Breast epithelium (tissue), 4 donors: Measurements from ENCODE around the gene AGAP1. TPM values are rescaled to one million over a fixed set of nuclear protein-coding genes. Genes with fewer than 3 reads are reported as not detected.
A peak's percentile ranks its signal among the peaks of the same experiment; 100 is the strongest.

ENCODE experiments used
- DNase-seq, 2 donors: peaks; one replicate each; pipeline ENCODE4 v3.0.0-alpha.2; 2019; ENCODE audit warnings: low spot score in 2 of 2
- H3K27ac ChIP-seq, 2 donors: fragments of 200-600 bp; sonication (generic) in 1 of 2; one replicate each; pipeline ENCODE4 v1.5.1; 2016 to 2019; ENCODE audit warnings: mild to moderate bottlenecking in 1 of 2
- H3K27me3 ChIP-seq, 2 donors: fragments of 200-600 bp; sonication (generic) in 1 of 2; one replicate each; pipeline versions ENCODE4 v1.5.1 to v1.6.0; 2017 to 2019; ENCODE audit warnings: control low read depth in 1 of 2, mild to moderate bottlenecking in 1 of 2
- H3K36me3 ChIP-seq: fragments of 200-600 bp; one replicate; pipeline ENCODE4 v1.5.1; 2019
- H3K4me1 ChIP-seq, 2 donors: fragments of 200-600 bp; sonication (generic); one replicate each; pipeline ENCODE4 v1.5.1; 2016 to 2019; ENCODE audit warnings: control low read depth in 1 of 2
- H3K4me3 ChIP-seq, 3 donors: fragments of 200-600 bp; sonication (generic); 1 replicate in 2 of 3; 2 replicates in 1 of 3; pipeline ENCODE4 v1.5.1; 2016 to 2019; ENCODE audit warnings: mild to moderate bottlenecking in 3 of 3, moderate library complexity in 2 of 3
- H3K9me3 ChIP-seq, 2 donors: fragments of 200-600 bp; sonication (generic) in 1 of 2; one replicate each; pipeline ENCODE4 v1.5.1; 2016 to 2019; ENCODE audit warnings: control low read depth in 1 of 2
- POLR2A ChIP-seq: fragments of 450-650 bp; IDR thresholded peaks from one replicate; pipeline ENCODE4 v1.6.1; 2016; ENCODE audit warnings: antibody characterized with exemption, mild to moderate bottlenecking, moderate library complexity
- POLR2AphosphoS5 ChIP-seq, 3 donors: sonication (generic); formaldehyde crosslinking; IDR thresholded peaks; one replicate each; pipeline ENCODE4 v1.6.1; 2017; ENCODE audit warnings: antibody characterized with exemption in 3 of 3
- intact Hi-C: fragments of 100-400 bp; cut with DNase I; formaldehyde crosslinking; loops from one replicate; pipeline ENCODE4 v1.15.1; 2023; ENCODE audit warnings: low total_unique reads
- total RNA-seq, 3 donors: library from RNA; depleted of rRNA; stranded (reverse); fragments of >200 nt; gene quantifications; one replicate each; pipeline ENCODE4 v1.1.0, GENCODE V29; 2016
- TF ChIP-seq, protein P1 (sequence below), 3 donors: fragments of 450-650 bp; IDR thresholded peaks; one replicate each; pipeline ENCODE4 v1.5.1; 2016 to 2017; ENCODE audit warnings: antibody characterized with exemption in 3 of 3, mild to moderate bottlenecking in 3 of 3, moderate library complexity in 3 of 3

Gene AGAP1
- total RNA-seq, 3 donors from 2014 or later = 19.7 to 27.1 (median 25.9) TPM

DNA sequence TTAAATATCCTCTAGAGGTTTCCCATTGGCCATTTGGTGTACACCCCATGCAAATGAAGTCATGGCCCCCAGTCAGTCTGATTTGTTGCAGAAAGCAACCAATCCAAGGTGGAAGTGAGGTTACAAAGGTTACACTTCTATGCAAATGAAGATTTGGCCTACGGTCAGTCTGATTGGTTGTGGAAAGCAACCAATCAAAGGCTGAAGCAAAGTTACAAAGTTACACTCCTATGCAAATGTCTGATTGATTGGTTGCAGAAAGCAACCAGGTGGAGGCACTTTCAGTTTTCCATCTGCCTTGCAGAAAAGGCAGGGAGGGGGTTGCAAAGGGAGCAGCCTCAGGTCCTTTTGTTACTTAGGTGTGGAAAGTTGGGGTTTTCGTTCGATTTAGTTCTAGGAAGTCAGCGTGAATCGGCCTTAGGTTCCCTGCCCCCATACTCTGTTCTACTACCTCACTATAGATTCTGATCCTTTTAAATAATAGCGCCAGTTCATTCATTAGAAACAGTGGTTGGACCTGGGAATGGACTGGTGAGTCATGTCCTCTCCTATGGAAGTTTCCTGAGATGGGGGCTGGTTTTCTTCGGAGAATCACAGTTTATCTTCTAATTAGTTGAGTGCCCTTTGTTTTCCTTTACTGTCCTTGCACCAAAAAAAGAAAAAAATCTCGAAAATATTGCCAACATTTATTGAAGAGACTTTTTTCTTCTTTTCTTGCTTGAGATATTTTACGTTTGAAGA is 279.5 kb downstream of the AGAP1 start:
- no peaks in the 10 kb centered on the region for H3K27me3 ChIP-seq
- no peak for DNase-seq
- H3K4me1 ChIP-seq = no peaks in the 10 kb centered on the region
- H3K36me3 ChIP-seq = no peaks in the 10 kb centered on the region
- no peak overlapping the region for H3K4me3 ChIP-seq
- intact Hi-C loops = no loop called here
- no peak for TF ChIP-seq POLR2AphosphoS5 (IDR thresholded peaks at IDR 0.05)
- TF ChIP-seq, protein P1, sequence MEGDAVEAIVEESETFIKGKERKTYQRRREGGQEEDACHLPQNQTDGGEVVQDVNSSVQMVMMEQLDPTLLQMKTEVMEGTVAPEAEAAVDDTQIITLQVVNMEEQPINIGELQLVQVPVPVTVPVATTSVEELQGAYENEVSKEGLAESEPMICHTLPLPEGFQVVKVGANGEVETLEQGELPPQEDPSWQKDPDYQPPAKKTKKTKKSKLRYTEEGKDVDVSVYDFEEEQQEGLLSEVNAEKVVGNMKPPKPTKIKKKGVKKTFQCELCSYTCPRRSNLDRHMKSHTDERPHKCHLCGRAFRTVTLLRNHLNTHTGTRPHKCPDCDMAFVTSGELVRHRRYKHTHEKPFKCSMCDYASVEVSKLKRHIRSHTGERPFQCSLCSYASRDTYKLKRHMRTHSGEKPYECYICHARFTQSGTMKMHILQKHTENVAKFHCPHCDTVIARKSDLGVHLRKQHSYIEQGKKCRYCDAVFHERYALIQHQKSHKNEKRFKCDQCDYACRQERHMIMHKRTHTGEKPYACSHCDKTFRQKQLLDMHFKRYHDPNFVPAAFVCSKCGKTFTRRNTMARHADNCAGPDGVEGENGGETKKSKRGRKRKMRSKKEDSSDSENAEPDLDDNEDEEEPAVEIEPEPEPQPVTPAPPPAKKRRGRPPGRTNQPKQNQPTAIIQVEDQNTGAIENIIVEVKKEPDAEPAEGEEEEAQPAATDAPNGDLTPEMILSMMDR (IDR thresholded peaks at IDR 0.05) = no peak
- TF ChIP-seq POLR2A = no peak
- no peak overlapping the region for H3K27ac ChIP-seq
- H3K9me3 ChIP-seq = no peaks in the 10 kb centered on the region

DNA sequence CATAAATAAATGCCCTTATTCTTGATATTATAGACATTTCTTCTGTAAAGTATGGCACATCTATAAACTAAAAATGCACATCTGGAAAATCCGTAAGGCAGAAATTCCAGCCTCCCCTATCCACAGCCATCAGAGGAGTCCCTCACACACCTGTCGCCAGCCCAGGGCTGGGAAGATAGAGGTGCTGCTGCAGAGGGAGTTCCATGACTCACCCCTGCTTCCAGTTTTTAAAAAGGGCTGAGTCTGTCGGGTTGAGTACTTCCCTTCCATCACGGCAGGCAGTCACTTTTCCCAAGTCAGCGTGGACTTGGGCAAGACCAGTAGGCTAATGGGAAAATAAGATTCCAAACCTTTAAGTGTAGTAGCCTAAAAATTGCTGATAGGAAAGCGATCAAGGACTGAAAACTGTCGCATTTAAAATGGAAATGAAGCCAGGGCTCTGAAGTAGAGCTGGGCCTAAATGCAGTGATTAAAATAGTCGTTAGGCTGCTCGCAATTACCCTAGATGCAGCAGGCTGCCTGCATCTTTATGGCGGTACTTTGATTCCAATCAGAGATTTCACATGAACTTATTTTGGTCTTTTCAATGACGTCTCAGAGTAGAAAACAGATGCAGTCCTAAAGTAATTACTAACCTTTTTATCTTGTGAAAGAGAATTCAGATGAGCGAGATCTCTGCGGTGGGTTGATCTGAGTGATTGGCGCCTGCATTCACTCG is 280.5 kb downstream of the AGAP1 start:
- no peak for DNase-seq
- Histone ChIP-seq H3K4me1 (no peaks in the 10 kb centered on the region), H3K36me3 (no peaks in the 10 kb centered on the region), H3K9me3 (no peaks in the 10 kb centered on the region), H3K27ac (no peak overlapping the region), H3K4me3 (no peak overlapping the region), H3K27me3 (no peaks in the 10 kb centered on the region)
- intact Hi-C loops = no loop called here
- TF ChIP-seq, protein P1 (IDR thresholded peaks at IDR 0.05) = no peak

DNA sequence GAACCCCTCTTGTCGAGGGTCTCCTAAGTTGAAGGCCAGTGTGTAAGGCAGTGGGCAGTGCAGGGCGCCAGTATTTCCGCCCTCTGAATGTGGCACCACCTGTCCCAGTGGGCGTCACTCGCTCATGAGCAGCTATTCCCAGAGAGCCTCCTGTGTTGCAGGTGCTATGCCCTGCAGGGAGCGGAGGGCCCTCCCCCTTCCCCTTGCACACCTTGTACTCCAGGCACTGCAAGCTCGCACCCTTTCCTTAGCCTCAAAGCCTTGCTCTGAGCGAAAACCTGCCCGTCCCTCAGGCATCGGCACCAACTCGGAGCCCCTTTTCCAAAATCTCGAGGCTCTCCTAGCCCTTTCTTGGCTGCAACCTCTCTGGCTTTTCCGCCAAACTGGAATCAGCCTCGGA is 282.7 kb downstream of the AGAP1 start:
- no peaks in the 10 kb centered on the region for H3K9me3 ChIP-seq
- H3K36me3 ChIP-seq = no peaks in the 10 kb centered on the region
- no peak overlapping the region for H3K4me3 ChIP-seq
- no peak for TF ChIP-seq POLR2AphosphoS5 (IDR thresholded peaks at IDR 0.05)
- no peak for TF ChIP-seq POLR2A
- TF ChIP-seq, protein P1 (IDR thresholded peaks at IDR 0.05) = no peak
- no peaks in the 10 kb centered on the region for H3K4me1 ChIP-seq
- no peak overlapping the region for H3K27ac ChIP-seq
- DNase-seq = no peak
- intact Hi-C loops = no loop called here
- H3K27me3 ChIP-seq = no peaks in the 10 kb centered on the region

DNA sequence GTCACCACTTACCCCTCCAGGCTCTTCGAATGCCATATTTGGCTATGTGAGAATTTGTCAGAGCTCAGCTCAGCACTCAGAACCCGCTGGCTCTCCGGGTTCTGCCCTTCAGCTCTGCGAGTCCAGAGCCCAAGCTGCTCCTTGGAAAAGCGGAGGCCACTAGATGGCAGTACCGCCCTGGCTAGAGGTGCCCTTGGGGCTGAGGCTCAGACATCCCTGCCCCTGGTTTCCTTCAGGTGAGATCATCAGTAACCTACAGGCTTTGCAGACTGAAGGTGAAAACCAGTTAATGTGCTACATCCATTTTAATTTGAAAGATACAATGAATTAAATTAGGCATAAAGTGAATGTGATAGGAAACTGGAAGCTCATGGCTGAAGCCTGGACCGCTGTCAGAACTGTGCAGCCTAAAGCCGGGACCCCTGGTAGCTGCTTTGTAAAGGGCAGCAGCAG is 285.6 kb downstream of the AGAP1 start:
- Histone ChIP-seq H3K27me3 (no peaks in the 10 kb centered on the region), H3K9me3 (no peaks in the 10 kb centered on the region), H3K36me3 (no peaks in the 10 kb centered on the region), H3K27ac (no peak overlapping the region), H3K4me3 (no peak overlapping the region), H3K4me1 (no peaks in the 10 kb centered on the region)
- DNase-seq = peak; percentile 36 to 68
- intact Hi-C loops = no loop called here
- TF ChIP-seq POLR2AphosphoS5 (IDR thresholded peaks at IDR 0.05) (no peak), POLR2A (no peak)
- TF ChIP-seq, protein P1 (IDR thresholded peaks at IDR 0.05) = peak in 2 of 3 donors; percentile 52 to 59

DNA sequence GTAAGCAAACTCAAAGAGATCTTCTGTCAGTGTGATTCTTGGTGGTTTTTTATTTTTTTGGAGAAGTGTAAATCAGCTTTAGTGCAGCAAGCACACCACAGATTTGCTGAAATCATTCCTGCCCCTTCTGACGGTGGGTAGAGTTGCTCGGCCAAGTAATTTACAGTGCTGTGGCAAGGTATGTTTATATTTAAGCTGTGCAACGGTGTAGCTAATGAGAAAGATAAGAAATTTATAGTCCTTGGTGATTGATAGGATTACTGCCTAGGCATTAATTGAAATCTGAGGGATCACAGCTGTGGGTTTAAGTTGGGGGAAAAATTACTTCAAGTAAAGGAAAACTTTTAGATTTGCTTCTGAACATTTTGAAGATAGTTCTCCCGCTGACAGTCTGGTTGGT is 286.6 kb downstream of the AGAP1 start:
- Histone ChIP-seq H3K27me3 (no peaks in the 10 kb centered on the region), H3K9me3 (no peaks in the 10 kb centered on the region), H3K36me3 (no peaks in the 10 kb centered on the region), H3K4me1 (no peaks in the 10 kb centered on the region), H3K27ac (no peak overlapping the region), H3K4me3 (no peak overlapping the region)
- intact Hi-C loops = no loop called here
- no peak for TF ChIP-seq POLR2A
- TF ChIP-seq, protein P1 (IDR thresholded peaks at IDR 0.05) = no peak
- TF ChIP-seq POLR2AphosphoS5 (IDR thresholded peaks at IDR 0.05) = no peak
- DNase-seq = no peak
